HG02970 (cell line): ENCODE data around the gene IL17B.

Experiments used
- ATAC-seq: cut with Tn5 transposase; IDR thresholded peaks from one replicate; pipeline ENCODE4 v1.9.1; 2021; ENCODE audit warnings: mild to moderate bottlenecking, moderate library complexity, moderate number of reproducible peaks; ENCODE audit not compliant: unreplicated experiment, low FRiP score

The IL17B gene

GRCh38 chr5:149415066-149415967, 36.2 kb upstream of the IL17B start:
- no peak for ATAC-seq

DNA sequence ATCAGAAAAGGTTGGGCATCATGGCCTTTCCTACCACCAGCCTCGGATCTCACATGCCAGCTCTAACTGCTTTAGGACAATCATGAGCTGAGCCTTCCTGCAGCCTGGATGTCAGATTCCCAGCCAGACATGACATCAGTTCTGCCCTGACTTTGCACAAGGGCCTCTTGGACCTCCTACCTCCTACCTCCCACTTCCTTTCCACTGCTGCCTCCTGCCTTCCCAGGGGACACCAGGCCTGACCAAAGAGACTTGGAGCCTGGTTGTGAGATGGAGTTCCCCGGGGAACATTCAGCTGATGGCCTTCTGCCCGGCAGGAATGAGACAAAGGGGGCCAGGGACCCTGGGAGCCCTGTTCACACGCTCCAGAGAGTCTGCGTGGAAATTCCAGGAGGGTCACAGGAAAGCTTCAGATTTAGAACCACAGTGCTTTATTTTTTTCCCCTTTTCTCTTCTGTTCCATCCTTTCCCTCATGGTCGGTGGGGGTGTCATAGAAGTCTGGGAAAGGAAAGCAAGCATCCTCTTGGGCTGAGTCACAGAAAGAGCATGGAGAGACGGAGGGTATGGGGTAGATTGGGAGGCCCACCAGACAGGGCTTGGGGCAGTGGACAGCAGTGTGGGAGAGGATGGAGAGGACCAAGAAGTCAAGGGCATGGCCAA, 35.4 kb upstream of the IL17B start:
- ATAC-seq = no peak

DNA sequence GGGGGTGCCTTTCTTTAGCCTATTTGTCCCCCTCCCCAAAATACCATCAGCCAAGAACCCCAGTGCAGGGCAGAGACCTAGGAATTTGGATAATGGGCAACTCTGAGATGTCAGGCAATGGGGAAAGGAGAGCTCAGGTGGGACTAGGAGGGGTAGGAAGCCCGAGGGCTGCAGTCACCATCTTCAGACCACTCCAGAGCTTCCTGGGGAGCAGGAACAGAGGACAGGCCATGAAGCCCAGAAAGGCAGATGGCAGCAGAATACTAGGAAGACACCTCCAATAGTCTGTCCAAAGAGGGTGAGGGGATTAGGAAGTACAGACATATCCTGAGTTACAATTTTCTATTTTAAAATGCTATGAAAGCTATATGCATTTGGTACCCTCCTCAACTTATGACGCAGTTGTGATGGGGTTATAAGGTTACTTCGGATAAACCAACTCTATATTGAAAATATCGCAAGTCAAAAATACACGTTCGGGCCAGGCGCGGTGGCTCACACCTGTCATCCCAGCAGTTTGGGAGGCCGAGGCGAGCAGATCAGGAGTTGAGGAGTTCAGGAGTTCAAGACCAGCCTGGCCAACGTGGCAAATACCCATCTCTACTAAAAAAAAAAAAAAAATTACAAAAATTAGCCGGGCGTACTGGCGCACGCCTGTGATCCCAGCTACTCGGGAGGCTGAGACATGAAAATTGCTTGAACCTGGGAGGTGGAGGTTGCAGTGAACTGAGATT, 34.6 kb upstream of the IL17B start:
- ATAC-seq = no peak

DNA sequence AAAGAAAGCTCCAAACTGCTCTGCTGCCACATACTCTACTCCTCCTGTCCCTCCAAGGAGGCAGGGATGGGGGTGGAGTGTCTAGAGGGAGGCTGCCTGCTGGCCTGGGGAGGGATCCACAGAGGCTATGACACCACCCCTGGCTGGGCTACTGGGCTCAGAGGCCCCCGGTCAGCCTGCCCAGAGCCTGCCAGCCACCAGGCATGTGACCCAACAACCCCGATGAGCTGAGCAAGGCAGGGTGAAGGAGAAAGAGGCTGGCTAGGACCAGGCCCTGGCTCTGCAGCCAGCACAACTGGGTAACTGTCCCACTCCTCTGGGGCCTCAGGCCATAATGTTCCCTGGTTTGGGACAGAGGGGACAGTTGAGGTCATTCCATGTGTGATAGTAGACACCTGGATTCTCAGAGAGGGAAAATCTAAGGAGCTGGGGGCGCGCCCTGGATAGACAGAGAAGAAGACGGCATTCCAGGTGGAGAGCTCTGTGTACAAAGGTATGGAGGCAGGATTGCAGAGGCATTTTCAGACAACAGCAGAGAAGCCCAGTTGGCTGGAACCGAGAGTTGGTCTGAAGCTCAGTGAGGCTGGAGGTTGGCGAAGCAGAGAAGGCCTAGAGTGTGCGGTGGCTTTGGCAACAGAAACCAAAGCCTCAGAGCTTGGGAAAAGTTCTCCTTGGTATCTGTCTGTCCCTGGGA, 33.8 kb upstream of the IL17B start:
- ATAC-seq = no peak

DNA sequence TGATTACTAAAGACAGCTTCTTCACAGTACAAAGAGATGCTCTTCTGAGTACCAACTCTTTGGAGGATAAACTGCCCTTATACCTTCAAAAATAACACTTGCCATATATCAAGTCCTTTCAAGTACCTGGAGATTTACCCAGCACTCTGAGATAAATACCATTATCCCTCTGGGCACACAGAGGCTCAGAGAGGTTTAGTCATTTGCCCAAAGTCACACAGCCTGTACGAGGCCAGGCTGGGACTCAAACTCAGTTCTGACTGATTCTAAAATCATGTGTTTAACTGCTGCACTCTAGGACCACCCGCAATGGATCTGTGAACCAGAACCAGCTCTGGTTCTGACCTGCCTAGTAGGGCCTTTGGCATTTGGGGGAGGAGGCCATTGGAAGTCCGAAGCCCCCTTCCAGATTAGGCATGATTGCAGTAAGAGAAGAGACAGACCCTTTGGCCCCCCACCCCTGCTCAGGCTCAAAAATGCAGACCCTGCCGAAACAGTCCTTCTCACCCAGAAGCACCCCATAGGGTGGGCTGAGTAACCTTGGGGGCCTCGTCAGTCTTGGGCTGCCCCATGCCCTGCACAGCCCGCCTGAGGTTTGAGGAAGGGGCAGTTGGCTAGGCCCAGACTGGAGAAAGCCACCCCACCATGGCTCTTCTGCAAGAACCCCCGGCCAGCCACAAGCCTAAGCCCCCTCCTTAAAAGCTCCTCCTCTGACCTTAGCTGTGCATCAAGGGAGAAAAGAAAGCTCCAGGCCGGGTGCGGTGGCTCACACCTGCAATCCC, 32.8 kb upstream of the IL17B start:
- ATAC-seq = no peak

GRCh38 chr5:149410721-149411432, 31.8 kb upstream of the IL17B start:
- ATAC-seq = no peak

DNA sequence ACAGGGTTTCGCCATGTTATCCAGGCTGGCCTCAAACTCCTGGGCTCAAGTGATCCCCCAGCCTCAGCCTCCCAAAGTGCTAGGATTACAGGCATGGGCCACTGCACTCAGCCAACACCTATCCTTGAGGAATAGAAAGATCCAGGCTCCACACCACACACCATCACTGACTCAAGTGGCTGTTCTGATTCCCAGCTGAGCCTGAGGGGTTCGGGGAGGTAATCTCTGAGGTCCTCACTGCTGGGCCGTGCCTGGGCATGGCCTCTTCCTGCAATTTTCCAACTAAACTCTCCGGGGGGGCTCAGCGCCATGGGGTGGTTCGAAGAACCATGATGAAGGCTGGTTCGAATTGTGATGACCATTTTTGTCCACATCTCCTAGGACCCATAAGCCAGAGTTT, 31.0 kb upstream of the IL17B start:
- ATAC-seq = no peak

GRCh38 chr5:149409268-149409948, 30.3 kb upstream of the IL17B start:
- no peak for ATAC-seq

GRCh38 chr5:149408252-149409099, 29.4 kb upstream of the IL17B start:
- ATAC-seq = no peak

DNA sequence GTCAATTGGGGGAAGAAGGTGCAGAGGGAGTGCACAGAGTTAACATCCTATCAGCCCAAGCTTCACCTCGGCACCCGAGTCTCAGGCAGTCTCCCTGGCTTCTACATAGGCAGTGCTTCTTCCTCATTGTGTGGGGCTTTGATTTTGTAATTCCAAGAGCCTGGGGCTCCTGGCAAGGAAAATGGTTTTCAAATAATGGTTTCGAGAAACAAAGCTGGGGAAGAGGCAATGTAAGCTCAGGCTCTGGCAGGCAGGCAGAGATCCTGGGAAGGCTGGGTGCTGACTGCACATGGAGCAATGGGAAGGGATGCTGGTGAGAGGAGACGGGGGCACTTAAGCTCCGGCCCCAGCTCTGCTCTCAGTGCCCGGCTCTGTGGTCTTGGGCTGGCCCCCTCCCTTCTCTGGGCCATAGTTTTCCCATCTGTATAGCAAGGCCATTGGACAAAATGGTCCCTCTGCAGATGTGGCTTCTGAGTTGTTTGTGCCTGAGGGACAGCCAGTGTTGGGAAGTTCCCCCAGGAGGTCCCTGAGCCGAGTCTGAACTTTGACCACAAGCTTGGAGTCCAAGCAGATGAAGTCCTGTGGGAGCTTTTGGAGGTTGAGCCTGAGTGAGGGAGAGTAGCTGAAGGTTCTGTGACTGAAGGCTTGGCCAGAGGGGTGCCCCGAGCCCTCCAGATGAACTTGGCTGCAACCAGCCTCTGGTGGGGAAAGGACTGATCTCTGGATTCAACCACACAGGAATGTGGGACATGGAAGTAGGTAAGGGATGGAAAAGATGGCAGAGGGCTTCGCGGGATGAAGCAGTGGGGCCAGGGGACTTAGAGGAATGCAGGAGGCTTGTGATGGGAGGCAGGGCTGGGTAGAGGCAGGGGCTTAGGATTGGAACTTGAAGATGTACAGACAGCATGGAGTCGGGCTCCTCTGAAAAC, 28.5 kb upstream of the IL17B start:
- no peak for ATAC-seq

GRCh38 chr5:149406979-149407306, 27.9 kb upstream of the IL17B start:
- ATAC-seq = no peak

DNA sequence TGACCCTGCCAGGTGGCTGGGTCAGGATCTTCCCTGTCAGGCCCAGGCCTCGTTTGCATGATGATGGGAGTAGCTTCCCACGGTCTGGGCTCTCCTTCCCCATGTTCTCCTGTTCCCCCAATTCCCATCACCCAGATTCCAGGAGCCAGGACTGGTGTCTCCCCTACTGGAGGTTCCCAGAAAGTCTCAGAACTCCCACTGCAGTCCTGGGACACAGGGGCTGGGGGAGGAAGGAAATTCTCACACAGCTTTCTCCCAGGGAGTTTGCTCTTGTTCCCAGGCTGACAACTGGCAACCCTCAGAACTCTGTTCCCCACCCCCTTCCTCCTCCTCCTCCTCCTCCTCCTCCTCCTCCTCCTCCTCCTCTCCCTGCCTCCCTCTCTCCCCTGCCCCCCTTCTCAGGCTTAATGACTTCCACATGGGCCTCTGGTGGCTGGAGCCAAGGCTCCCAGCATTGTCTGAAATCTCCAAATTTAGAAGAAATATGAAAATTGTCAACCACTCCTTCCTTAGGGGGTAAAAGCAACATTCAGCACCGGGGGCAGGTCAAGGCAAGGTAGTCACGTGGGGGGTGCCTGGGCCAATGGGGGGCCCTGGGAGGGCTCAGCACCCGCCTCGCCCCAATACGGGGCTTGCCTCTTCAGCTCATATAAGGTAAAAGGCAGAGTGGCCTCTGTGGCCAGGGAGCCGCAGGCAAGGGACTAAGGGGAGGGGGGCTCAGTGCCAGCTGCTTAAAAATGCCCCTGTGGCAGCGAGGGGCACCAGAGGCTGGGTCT, 27.3 kb upstream of the IL17B start:
- ATAC-seq = no peak

DNA sequence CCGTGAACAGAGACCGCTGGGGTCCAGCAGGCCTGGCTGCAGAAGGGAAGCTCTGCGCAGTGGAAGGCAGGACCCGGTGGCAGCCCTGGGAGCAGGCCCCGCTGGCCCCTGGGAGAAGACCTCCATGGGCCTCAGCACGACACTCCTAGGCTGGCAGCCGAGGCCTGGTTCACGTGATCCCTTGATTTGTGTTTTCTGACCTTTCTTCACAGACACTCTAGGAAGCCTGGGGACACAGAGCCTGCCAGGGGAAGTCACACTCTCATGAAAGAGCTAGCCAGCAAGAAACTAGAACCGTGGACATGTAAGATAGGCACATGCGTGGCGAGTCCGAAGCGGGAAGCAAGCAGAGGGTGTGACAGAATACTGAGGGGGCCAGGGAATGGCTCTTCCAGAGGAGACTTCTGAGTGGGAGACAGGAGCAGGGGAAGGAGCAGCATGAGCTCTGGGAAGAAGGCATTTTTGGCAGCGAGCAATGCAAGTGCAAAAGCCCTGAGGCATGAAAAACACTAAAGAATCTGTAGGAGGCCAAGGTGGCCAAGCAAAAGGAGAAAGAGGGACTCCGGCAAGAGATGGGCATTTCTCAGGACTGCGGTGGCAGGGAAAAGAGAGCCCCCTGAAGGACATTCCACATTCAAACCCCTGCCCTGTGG, 26.6 kb upstream of the IL17B start:
- no peak for ATAC-seq

GRCh38 chr5:149404746-149405549, 25.9 kb upstream of the IL17B start:
- ATAC-seq = no peak
